ENCODE data around the gene ACOT8.
A peak's percentile ranks its signal among the peaks of the same experiment; 100 is the strongest.

The ACOT8 gene

DNA sequence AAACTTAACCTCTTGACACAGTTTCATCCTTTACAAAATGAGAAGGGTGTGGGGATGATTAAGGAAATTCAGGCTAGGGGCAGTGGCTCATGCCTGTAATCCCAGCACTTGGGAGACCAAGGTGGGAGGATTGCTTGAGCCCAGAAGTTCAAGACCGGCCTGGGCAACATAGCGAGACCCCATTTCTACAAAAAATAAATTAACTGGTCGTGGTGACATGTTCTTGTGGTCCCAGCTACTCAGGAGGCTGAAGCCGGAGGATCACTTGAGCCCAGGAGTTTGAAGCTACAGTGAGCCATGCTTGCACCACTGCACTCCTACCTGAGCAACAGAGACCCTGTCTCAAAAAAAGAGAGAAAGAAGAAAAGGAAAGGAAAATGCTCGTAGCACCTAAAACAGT lies 9.3 kb upstream of the ACOT8 start:
- H3K36me3 ChIP-seq (ENCODE audit: control insufficient read depth, insufficient read depth, low read length, severe bottlenecking): no peaks in the 10 kb centered on the region
- no peaks in the 10 kb centered on the region for H3K27me3 ChIP-seq (replicated peaks; ENCODE audit: control insufficient read depth, insufficient read depth, low read length)
- no peak overlapping the region for H3K9ac ChIP-seq (ENCODE audit: low read length)
- peaks cover 12% of the 10 kb centered on the region for H3K4me1 ChIP-seq (ENCODE audit: control insufficient read depth, insufficient read depth, low read length)
- H3K9me3 ChIP-seq (ENCODE audit: control insufficient read depth, low read length): no peaks in the 10 kb centered on the region
- H3K4me3 ChIP-seq (ENCODE audit: low read length): no peak overlapping the region
- no peak for DNase-seq (ENCODE audit: low read depth)

DNA sequence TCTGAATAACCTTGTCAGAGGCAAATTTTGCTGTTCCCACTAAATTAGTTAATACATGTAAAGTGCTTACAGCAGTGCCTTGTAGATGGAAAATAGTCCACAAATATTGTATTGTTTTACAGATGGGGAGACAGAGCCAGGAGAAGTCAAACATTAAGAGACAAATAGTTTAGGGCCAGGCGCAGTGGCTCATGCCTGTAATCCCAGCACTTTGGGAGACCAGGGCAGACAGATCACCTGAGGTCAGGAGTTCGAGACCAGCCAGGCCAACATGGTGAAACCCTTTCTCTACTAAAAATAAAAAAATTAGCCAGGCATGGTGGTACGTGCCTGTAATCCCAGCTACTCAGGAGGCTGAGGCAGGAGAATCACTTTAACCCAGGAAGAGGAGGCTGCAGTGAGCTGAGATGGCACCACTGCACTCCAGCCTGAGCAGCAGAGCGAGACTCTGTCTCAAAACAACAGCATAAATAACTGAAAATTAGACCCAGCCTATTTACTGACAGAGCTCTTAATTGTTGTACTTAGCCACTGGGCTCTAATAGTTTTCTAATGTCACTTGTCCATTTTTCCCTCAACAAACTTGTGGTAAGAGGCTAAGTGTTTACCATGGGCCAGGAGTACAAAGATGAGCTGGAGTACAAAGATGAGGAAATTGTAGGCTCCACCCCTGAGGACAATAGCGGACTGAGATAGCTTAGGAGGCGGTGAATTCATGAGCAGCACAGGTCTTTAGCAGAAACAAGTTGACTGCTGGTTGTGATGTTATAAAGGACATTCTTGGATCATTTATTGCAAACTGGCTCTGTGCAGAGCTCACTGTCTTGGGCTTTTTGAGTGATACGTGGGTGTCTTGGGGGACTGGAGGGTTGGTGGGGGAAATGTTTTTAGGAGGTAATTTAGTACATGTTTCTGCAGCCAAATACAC lies 6.6 kb upstream of the ACOT8 start:
- Histone ChIP-seq H3K27me3 (replicated peaks; ENCODE audit: control insufficient read depth, insufficient read depth, low read length) (no peaks in the 10 kb centered on the region), H3K9me3 (ENCODE audit: control insufficient read depth, low read length) (no peaks in the 10 kb centered on the region), H3K4me3 (ENCODE audit: low read length) (no peak overlapping the region), H3K36me3 (ENCODE audit: control insufficient read depth, insufficient read depth, low read length, severe bottlenecking) (no peaks in the 10 kb centered on the region), H3K4me1 (ENCODE audit: control insufficient read depth, insufficient read depth, low read length) (peaks cover 16% of the 10 kb centered on the region), H3K9ac (ENCODE audit: low read length) (no peak overlapping the region)
- DNase-seq (ENCODE audit: low read depth): no peak

GRCh38 chr20:45861221-45862075 lies 4.3 kb upstream of the ACOT8 start:
- no peak for DNase-seq (ENCODE audit: low read depth)
- no peak overlapping the region for H3K4me3 ChIP-seq (ENCODE audit: low read length)
- peaks cover 16% of the 10 kb centered on the region for H3K4me1 ChIP-seq (ENCODE audit: control insufficient read depth, insufficient read depth, low read length)
- H3K9ac ChIP-seq (ENCODE audit: low read length): no peak overlapping the region
- H3K36me3 ChIP-seq (ENCODE audit: control insufficient read depth, insufficient read depth, low read length, severe bottlenecking): no peaks in the 10 kb centered on the region
- no peaks in the 10 kb centered on the region for H3K27me3 ChIP-seq (replicated peaks; ENCODE audit: control insufficient read depth, insufficient read depth, low read length)
- H3K9me3 ChIP-seq (ENCODE audit: control insufficient read depth, low read length): no peaks in the 10 kb centered on the region

GRCh38 chr20:45860560-45861220 lies 3.5 kb upstream of the ACOT8 start:
- no peak overlapping the region for H3K9ac ChIP-seq (ENCODE audit: low read length)
- no peak for DNase-seq (ENCODE audit: low read depth)
- no peaks in the 10 kb centered on the region for H3K36me3 ChIP-seq (ENCODE audit: control insufficient read depth, insufficient read depth, low read length, severe bottlenecking)
- H3K4me1 ChIP-seq (ENCODE audit: control insufficient read depth, insufficient read depth, low read length): peaks cover 24% of the 10 kb centered on the region
- no peaks in the 10 kb centered on the region for H3K27me3 ChIP-seq (replicated peaks; ENCODE audit: control insufficient read depth, insufficient read depth, low read length)
- no peak overlapping the region for H3K4me3 ChIP-seq (ENCODE audit: low read length)
- no peaks in the 10 kb centered on the region for H3K9me3 ChIP-seq (ENCODE audit: control insufficient read depth, low read length)

DNA sequence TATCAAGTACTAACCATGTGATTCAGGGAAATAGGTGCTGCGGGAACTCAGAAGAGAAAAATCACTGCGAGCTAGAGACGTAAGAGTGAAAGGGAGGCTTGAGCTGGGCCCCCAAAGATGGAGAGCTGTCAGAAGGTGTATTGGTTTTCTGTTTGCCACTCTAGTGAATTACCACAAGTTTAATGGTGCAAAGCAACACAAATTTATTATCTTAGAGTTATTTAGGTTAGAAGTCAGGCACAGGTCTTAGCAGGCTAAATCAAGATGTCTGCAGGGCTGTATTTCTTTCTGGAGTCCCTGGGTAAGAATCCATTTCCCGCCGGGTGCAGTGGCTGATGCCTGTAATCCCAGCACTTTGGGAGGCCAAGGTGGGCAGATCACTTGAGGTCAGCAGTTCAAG lies 2.7 kb upstream of the ACOT8 start:
- no peaks in the 10 kb centered on the region for H3K27me3 ChIP-seq (replicated peaks; ENCODE audit: control insufficient read depth, insufficient read depth, low read length)
- H3K9me3 ChIP-seq (ENCODE audit: control insufficient read depth, low read length): no peaks in the 10 kb centered on the region
- no peak for DNase-seq (ENCODE audit: low read depth)

GRCh38 chr20:45857882-45858216 lies 657 bp upstream of the ACOT8 start:
- DNase-seq (ENCODE audit: low read depth): no peak
- Histone ChIP-seq H3K9me3 (ENCODE audit: control insufficient read depth, low read length) (no peaks in the 10 kb centered on the region), H3K4me1 (ENCODE audit: control insufficient read depth, insufficient read depth, low read length) (peaks cover 28% of the 10 kb centered on the region), H3K4me3 (ENCODE audit: low read length) (peak overlapping the region; percentile 92), H3K36me3 (ENCODE audit: control insufficient read depth, insufficient read depth, low read length, severe bottlenecking) (peaks cover 7% of the 10 kb centered on the region), H3K27me3 (replicated peaks; ENCODE audit: control insufficient read depth, insufficient read depth, low read length) (no peaks in the 10 kb centered on the region), H3K9ac (ENCODE audit: low read length) (peak overlapping the region; percentile 93)

More for the DNA sequence above, 2.7 kb upstream of the ACOT8 start:
- peaks cover 27% of the 10 kb centered on the region for H3K4me1 ChIP-seq (ENCODE audit: control insufficient read depth, insufficient read depth, low read length)
- H3K9ac ChIP-seq (ENCODE audit: low read length): no peak overlapping the region
- no peaks in the 10 kb centered on the region for H3K36me3 ChIP-seq (ENCODE audit: control insufficient read depth, insufficient read depth, low read length, severe bottlenecking)
- no peak overlapping the region for H3K4me3 ChIP-seq (ENCODE audit: low read length)

- Histone ChIP-seq H3K4me1 (ENCODE audit: control insufficient read depth, insufficient read depth, low read length) (peaks cover 21% of the 10 kb centered on the region), H3K27me3 (replicated peaks; ENCODE audit: control insufficient read depth, insufficient read depth, low read length) (no peaks in the 10 kb centered on the region), H3K9me3 (ENCODE audit: control insufficient read depth, low read length) (no peaks in the 10 kb centered on the region), H3K36me3 (ENCODE audit: control insufficient read depth, insufficient read depth, low read length, severe bottlenecking) (peaks cover 27% of the 10 kb centered on the region), H3K9ac (ENCODE audit: low read length) (no peak overlapping the region), H3K4me3 (ENCODE audit: low read length) (no peak overlapping the region)
- DNase-seq (ENCODE audit: low read depth): no peak
Observed at GRCh38 chr20:45853484-45853883, 3.7 kb downstream of the ACOT8 start.

DNA sequence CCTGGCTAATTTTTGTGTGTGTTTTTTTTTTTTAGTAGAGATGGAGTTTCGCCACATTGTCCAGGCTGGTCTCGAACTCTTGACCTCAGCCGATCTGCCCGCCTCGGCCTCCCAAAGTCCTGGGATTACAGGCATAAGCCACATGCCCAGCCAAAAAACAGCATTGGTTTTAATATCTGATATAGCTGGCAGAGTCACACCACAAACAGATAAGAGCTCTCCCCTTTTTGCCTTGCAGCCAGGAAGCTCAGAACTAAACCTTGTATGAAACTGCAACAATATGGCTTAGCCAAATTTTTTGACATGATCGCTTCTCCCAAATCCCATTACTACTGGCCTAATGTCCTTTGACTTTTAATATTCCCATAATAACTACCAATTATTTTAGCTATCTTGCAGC lies 4.9 kb downstream of the ACOT8 start:
- peaks cover 15% of the 10 kb centered on the region for H3K4me1 ChIP-seq (ENCODE audit: control insufficient read depth, insufficient read depth, low read length)
- no peak for DNase-seq (ENCODE audit: low read depth)
- peaks cover 33% of the 10 kb centered on the region for H3K36me3 ChIP-seq (ENCODE audit: control insufficient read depth, insufficient read depth, low read length, severe bottlenecking)
- no peak overlapping the region for H3K4me3 ChIP-seq (ENCODE audit: low read length)
- no peaks in the 10 kb centered on the region for H3K27me3 ChIP-seq (replicated peaks; ENCODE audit: control insufficient read depth, insufficient read depth, low read length)
- no peaks in the 10 kb centered on the region for H3K9me3 ChIP-seq (ENCODE audit: control insufficient read depth, low read length)
- H3K9ac ChIP-seq (ENCODE audit: low read length): no peak overlapping the region

- peaks cover 13% of the 10 kb centered on the region for H3K4me1 ChIP-seq (ENCODE audit: control insufficient read depth, insufficient read depth, low read length)
- H3K36me3 ChIP-seq (ENCODE audit: control insufficient read depth, insufficient read depth, low read length, severe bottlenecking): peaks cover 40% of the 10 kb centered on the region
- H3K4me3 ChIP-seq (ENCODE audit: low read length): no peak overlapping the region
- H3K9ac ChIP-seq (ENCODE audit: low read length): no peak overlapping the region
- no peaks in the 10 kb centered on the region for H3K9me3 ChIP-seq (ENCODE audit: control insufficient read depth, low read length)
- no peak for DNase-seq (ENCODE audit: low read depth)
- no peaks in the 10 kb centered on the region for H3K27me3 ChIP-seq (replicated peaks; ENCODE audit: control insufficient read depth, insufficient read depth, low read length)
Observed at GRCh38 chr20:45851501-45851900, 5.7 kb downstream of the ACOT8 start.

- no peaks in the 10 kb centered on the region for H3K9me3 ChIP-seq (ENCODE audit: control insufficient read depth, low read length)
- H3K9ac ChIP-seq (ENCODE audit: low read length): no peak overlapping the region
- no peak overlapping the region for H3K4me3 ChIP-seq (ENCODE audit: low read length)
- H3K27me3 ChIP-seq (replicated peaks; ENCODE audit: control insufficient read depth, insufficient read depth, low read length): no peaks in the 10 kb centered on the region
- DNase-seq (ENCODE audit: low read depth): no peak
- peaks cover 7% of the 10 kb centered on the region for H3K4me1 ChIP-seq (ENCODE audit: control insufficient read depth, insufficient read depth, low read length)
- peaks cover 45% of the 10 kb centered on the region for H3K36me3 ChIP-seq (ENCODE audit: control insufficient read depth, insufficient read depth, low read length, severe bottlenecking)
Observed at GRCh38 chr20:45850926-45851325, 6.3 kb downstream of the ACOT8 start.

DNA sequence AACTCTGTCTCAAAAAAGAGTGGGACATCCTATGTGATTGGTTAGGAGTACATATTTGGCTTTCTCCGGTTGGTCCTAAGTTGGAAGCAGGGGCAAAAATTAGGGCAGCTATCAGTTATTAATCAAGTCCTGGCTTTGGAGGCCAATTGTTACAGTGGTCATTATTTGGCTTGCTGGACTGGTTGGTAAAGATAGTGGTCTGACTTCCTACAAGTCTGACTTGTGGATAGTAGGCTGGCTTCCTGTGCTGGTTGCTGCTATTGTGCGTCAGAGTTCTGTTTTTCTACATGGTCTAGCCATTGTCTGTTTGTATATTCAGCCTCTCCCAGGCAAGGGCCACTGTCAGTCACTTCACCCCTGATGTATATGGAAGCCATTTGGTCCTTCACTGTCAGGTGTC lies 7.0 kb downstream of the ACOT8 start:
- H3K27me3 ChIP-seq (replicated peaks; ENCODE audit: control insufficient read depth, insufficient read depth, low read length): no peaks in the 10 kb centered on the region
- H3K9ac ChIP-seq (ENCODE audit: low read length): no peak overlapping the region
- no peaks in the 10 kb centered on the region for H3K9me3 ChIP-seq (ENCODE audit: control insufficient read depth, low read length)
- H3K4me3 ChIP-seq (ENCODE audit: low read length): no peak overlapping the region
- peaks cover 45% of the 10 kb centered on the region for H3K36me3 ChIP-seq (ENCODE audit: control insufficient read depth, insufficient read depth, low read length, severe bottlenecking)
- peaks cover 3% of the 10 kb centered on the region for H3K4me1 ChIP-seq (ENCODE audit: control insufficient read depth, insufficient read depth, low read length)
- DNase-seq (ENCODE audit: low read depth): no peak

All from adipocyte (in vitro differentiated cells).